Prostate gland (tissue), 2 donors: ENCODE data around the gene ZMYND8. TPM values are rescaled to one million over a fixed set of nuclear protein-coding genes. Genes with fewer than 3 reads are reported as not detected.

ENCODE experiments used
- DNase-seq: peaks from one replicate; pipeline ENCODE4 v3.0.0-alpha.2; 2019; ENCODE audit warnings: low spot score
- H3K27ac ChIP-seq, 2 donors: fragments of 200-600 bp; sonication (generic); 2 replicates each; pipeline ENCODE4 v1.5.1; 2017 to 2019
- H3K27me3 ChIP-seq: fragments of 200-600 bp; sonication (generic); replicated peaks from 2 replicates; pipeline ENCODE4 v1.5.1; 2019; ENCODE audit not compliant: insufficient read depth
- H3K36me3 ChIP-seq, 2 donors: fragments of 200-600 bp; sonication (generic); 1 replicate in 1 of 2; 2 replicates in 1 of 2; pipeline versions ENCODE4 v1.5.1 to v1.8.1; 2017 to 2019
- H3K4me1 ChIP-seq: fragments of 200-600 bp; sonication (generic); replicated peaks from 2 replicates; pipeline ENCODE4 v1.5.1; 2019
- H3K4me3 ChIP-seq, 2 donors: fragments of 200-600 bp; sonication (generic); 2 replicates each; pipeline ENCODE4 v1.5.1; 2017 to 2019
- H3K9me3 ChIP-seq: fragments of 200-600 bp; sonication (generic); 2 replicates; pipeline ENCODE4 v1.5.1; 2017
- CTCF ChIP-seq, 4 experiments: fragments of 200-600 bp in 2 of 4; fragments of 450-650 bp in 2 of 4; sonication (generic) in 2 of 4; IDR thresholded peaks; 1 replicate in 3 of 4; 2 replicates in 1 of 4; pipeline ENCODE4 v1.5.1; 2016 to 2019; ENCODE audit warnings: antibody characterized with exemption in 4 of 4, mild to moderate bottlenecking in 2 of 4, moderate library complexity in 2 of 4
- POLR2A ChIP-seq: fragments of 450-650 bp; IDR thresholded peaks from one replicate; pipeline ENCODE4 v1.6.1; 2016; ENCODE audit warnings: antibody characterized with exemption, mild to moderate bottlenecking
- POLR2AphosphoS5 ChIP-seq: sonication (generic); formaldehyde crosslinking; IDR thresholded peaks from one replicate; pipeline ENCODE4 v1.6.1; 2017; ENCODE audit warnings: antibody characterized with exemption
- WGBS: methylation state at CpG from one replicate; pipeline ENCODE4 v1.1.5; 2018; 5-methylcytosine and 5-hydroxymethylcytosine counted together
- intact Hi-C: fragments of 100-400 bp; cut with DNase I; formaldehyde crosslinking; loops from one replicate; pipeline ENCODE4 v1.14.2; 2022
- total RNA-seq, 2 donors: library from RNA; depleted of rRNA; stranded (reverse); fragments of >200 nt; gene quantifications; one replicate each; pipeline ENCODE4 v1.1.0, GENCODE V29; 2016

Gene ZMYND8
- total RNA-seq, 2 donors from 2014 or later: 19.9 to 70.9 TPM

- Histone ChIP-seq H3K36me3 (no peaks in the 10 kb centered on the region), H3K4me3 (no peak overlapping the region), H3K4me1 (peaks cover 35% of the 10 kb centered on the region), H3K27ac (peak overlapping the region; percentile 99), H3K9me3 (no peaks in the 10 kb centered on the region), H3K27me3 (no peaks in the 10 kb centered on the region)
- intact Hi-C loops: no loop called here
- 53% methylated on average over 4 of the region's 4 CpGs for WGBS
- no peak for DNase-seq
- TF ChIP-seq POLR2A: no peak
- TF ChIP-seq POLR2AphosphoS5: no peak
- no peak for TF ChIP-seq CTCF (IDR thresholded peaks at IDR 0.05)
These were observed 5.6 kb downstream of the ZMYND8 start for GRCh38 chr20:47350691-47351545.

GRCh38 chr20:47350181-47350550 is 6.3 kb downstream of the ZMYND8 start:
- intact Hi-C loops: no loop called here
- peaks cover 34% of the 10 kb centered on the region for H3K4me1 ChIP-seq
- TF ChIP-seq CTCF (IDR thresholded peaks at IDR 0.05) (no peak), POLR2AphosphoS5 (no peak), POLR2A (no peak)

GRCh38 chr20:47349365-47350180 is 6.9 kb downstream of the ZMYND8 start:
- Histone ChIP-seq H3K9me3 (no peaks in the 10 kb centered on the region), H3K4me1 (peaks cover 30% of the 10 kb centered on the region), H3K36me3 (no peaks in the 10 kb centered on the region), H3K27me3 (no peaks in the 10 kb centered on the region), H3K4me3 (no peak overlapping the region), H3K27ac (peak overlapping the region; percentile 74 to 99)
- intact Hi-C loops: no loop called here
- no peak for DNase-seq
- WGBS: 17% methylated on average over 7 of the region's 7 CpGs
- TF ChIP-seq CTCF (IDR thresholded peaks at IDR 0.05): no peak
- TF ChIP-seq POLR2AphosphoS5: no peak
- no peak for TF ChIP-seq POLR2A

More at GRCh38 chr20:47350181-47350550, 6.3 kb downstream of the ZMYND8 start:
- WGBS: 45% methylated on average over 4 of the region's 4 CpGs
- no peak for DNase-seq
- peak overlapping the region; percentile 99 for H3K27ac ChIP-seq
- no peak overlapping the region for H3K4me3 ChIP-seq
- H3K9me3 ChIP-seq: no peaks in the 10 kb centered on the region
- no peaks in the 10 kb centered on the region for H3K36me3 ChIP-seq
- H3K27me3 ChIP-seq: no peaks in the 10 kb centered on the region

GRCh38 chr20:47348539-47349142 is 7.9 kb downstream of the ZMYND8 start:
- TF ChIP-seq POLR2A (no peak), CTCF (IDR thresholded peaks at IDR 0.05) (no peak), POLR2AphosphoS5 (no peak)
- intact Hi-C loops: no loop called here
- no peaks in the 10 kb centered on the region for H3K9me3 ChIP-seq
- no peak for DNase-seq
- H3K4me3 ChIP-seq: no peak overlapping the region
- H3K27me3 ChIP-seq: no peaks in the 10 kb centered on the region
- 47% methylated on average over 8 of the region's 8 CpGs for WGBS
- peaks cover 21% of the 10 kb centered on the region for H3K4me1 ChIP-seq
- peak overlapping the region; percentile 74 to 99 for H3K27ac ChIP-seq
- no peaks in the 10 kb centered on the region for H3K36me3 ChIP-seq
